Measurements from ENCODE around the gene OR6F1. TPM values are rescaled to one million over a fixed set of nuclear protein-coding genes. Genes with fewer than 3 reads are reported as not detected.
"Not testable (repeated sequence)": the region's sequence is repeated elsewhere in the genome, so short reads cannot be mapped to it uniquely, and the experiment has no call there.

The OR6F1 gene
- not detected for polyA plus RNA-seq (2012; ENCODE audit: insufficient read depth, insufficient read length, low read depth)

GRCh38 chr1:247716546-247716945, at the start of gene OR6F1:
Gene OR6F1, minus strand, starts transcription at chr1:247716646. Its CDS starts 3,891 bp downstream, at chr1:247712755.
- Histone ChIP-seq H3K4me1 (no peaks in the 10 kb centered on the region), H3K36me3 (no peaks in the 10 kb centered on the region), H3K4me3 (ENCODE audit: low read depth, low read length) (no peak within 1 kb of the TSS), H3K27me3 (no peaks in the 10 kb centered on the region), H3K9me3 (no peaks in the 10 kb centered on the region)
- TF ChIP-seq CTCF (IDR thresholded peaks at IDR 0.05; ENCODE audit: low read depth, low read length), result no peak
- DNase-seq, result no peak

- no peak for TF ChIP-seq CTCF (IDR thresholded peaks at IDR 0.05; ENCODE audit: low read depth, low read length)
- Histone ChIP-seq H3K4me3 (ENCODE audit: low read depth, low read length) (no peak within 1 kb of the TSS), H3K36me3 (no peaks in the 10 kb centered on the region), H3K9me3 (no peaks in the 10 kb centered on the region; the same call in 1 of the 2 replicates), H3K4me1 (no peaks in the 10 kb centered on the region), H3K27me3 (no peaks in the 10 kb centered on the region)
- DNase-seq, result no peak
Observed at GRCh38 chr1:247760456-247760855, 44.0 kb upstream of the OR6F1 start, which contains the start of gene OR1C1. Gene OR1C1, minus strand, starts transcription at chr1:247760556. Its CDS starts 2,150 bp downstream, at chr1:247758406.

GRCh38 chr1:247754311-247754710, 37.9 kb upstream of the OR6F1 start:
- H3K4me3 ChIP-seq (ENCODE audit: low read depth, low read length); H3K36me3 ChIP-seq; H3K9me3 ChIP-seq; DNase-seq; H3K27me3 ChIP-seq; H3K4me1 ChIP-seq: not testable (repeated sequence)

GRCh38 chr1:247749870-247750269, 33.4 kb upstream of the OR6F1 start:
- Histone ChIP-seq H3K36me3 (no peaks in the 10 kb centered on the region), H3K9me3 (no peaks in the 10 kb centered on the region; the same call in 1 of the 2 replicates), H3K27me3 (no peaks in the 10 kb centered on the region), H3K4me1 (no peaks in the 10 kb centered on the region), H3K4me3 (ENCODE audit: low read depth, low read length) (no peak overlapping the region)
- no peak for DNase-seq
- no peak for TF ChIP-seq CTCF (IDR thresholded peaks at IDR 0.05; ENCODE audit: low read depth, low read length)

- no peak within 1 kb of the TSS for H3K4me3 ChIP-seq (ENCODE audit: low read depth, low read length)
- no peak for TF ChIP-seq CTCF (IDR thresholded peaks at IDR 0.05; ENCODE audit: low read depth, low read length)
Observed at GRCh38 chr1:247748041-247748440, 31.6 kb upstream of the OR6F1 start, which contains the start of gene OR14A2. Gene OR14A2, minus strand, starts transcription at chr1:247748141.

GRCh38 chr1:247747616-247748015, 31.2 kb upstream of the OR6F1 start:
- no peak for TF ChIP-seq CTCF (IDR thresholded peaks at IDR 0.05; ENCODE audit: low read depth, low read length)
- no peak for DNase-seq
- H3K4me1 ChIP-seq, result no peaks in the 10 kb centered on the region

More at GRCh38 chr1:247748041-247748440, 31.6 kb upstream of the OR6F1 start, which contains the start of gene OR14A2:
- Histone ChIP-seq H3K27me3 (no peaks in the 10 kb centered on the region), H3K4me1 (no peaks in the 10 kb centered on the region), H3K9me3 (no peaks in the 10 kb centered on the region; the same call in 1 of the 2 replicates), H3K36me3 (no peaks in the 10 kb centered on the region)
- DNase-seq, result no peak

More at GRCh38 chr1:247747616-247748015, 31.2 kb upstream of the OR6F1 start:
- Histone ChIP-seq H3K4me3 (ENCODE audit: low read depth, low read length) (no peak overlapping the region), H3K9me3 (no peaks in the 10 kb centered on the region; the same call in 1 of the 2 replicates), H3K36me3 (no peaks in the 10 kb centered on the region), H3K27me3 (no peaks in the 10 kb centered on the region)

Data from BE2C (cell line).